Measurements from ENCODE around the gene DNAH8.

DNA sequence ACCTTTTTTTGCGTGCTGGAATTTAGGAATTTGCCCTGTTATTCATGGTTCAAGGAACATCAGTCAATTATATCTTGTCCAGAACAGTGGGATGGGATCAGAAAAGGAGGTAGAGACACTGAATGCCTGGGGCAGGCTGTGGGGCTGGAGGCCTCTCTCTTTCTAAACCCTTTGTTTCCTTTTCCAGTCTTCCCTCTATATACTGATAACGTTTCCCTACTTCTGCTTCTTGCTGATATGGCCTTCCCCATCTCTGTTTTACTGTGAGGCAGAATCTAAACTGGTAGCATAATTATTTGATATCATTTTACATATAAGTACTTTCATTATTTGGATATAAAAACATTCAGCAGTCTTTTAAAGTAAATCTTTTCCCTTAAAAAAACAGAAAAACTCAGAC, 67.5 kb downstream of the DNAH8 start:
- TF ChIP-seq, protein P1, sequence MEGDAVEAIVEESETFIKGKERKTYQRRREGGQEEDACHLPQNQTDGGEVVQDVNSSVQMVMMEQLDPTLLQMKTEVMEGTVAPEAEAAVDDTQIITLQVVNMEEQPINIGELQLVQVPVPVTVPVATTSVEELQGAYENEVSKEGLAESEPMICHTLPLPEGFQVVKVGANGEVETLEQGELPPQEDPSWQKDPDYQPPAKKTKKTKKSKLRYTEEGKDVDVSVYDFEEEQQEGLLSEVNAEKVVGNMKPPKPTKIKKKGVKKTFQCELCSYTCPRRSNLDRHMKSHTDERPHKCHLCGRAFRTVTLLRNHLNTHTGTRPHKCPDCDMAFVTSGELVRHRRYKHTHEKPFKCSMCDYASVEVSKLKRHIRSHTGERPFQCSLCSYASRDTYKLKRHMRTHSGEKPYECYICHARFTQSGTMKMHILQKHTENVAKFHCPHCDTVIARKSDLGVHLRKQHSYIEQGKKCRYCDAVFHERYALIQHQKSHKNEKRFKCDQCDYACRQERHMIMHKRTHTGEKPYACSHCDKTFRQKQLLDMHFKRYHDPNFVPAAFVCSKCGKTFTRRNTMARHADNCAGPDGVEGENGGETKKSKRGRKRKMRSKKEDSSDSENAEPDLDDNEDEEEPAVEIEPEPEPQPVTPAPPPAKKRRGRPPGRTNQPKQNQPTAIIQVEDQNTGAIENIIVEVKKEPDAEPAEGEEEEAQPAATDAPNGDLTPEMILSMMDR (IDR thresholded peaks at IDR 0.05): no peak
- TF ChIP-seq EP300 (IDR thresholded peaks at IDR 0.05; ENCODE audit: borderline replicate concordance in 1 of 2, low read depth in 1 of 2, low read length in 1 of 2): no peak
- TF ChIP-seq, protein P2, sequence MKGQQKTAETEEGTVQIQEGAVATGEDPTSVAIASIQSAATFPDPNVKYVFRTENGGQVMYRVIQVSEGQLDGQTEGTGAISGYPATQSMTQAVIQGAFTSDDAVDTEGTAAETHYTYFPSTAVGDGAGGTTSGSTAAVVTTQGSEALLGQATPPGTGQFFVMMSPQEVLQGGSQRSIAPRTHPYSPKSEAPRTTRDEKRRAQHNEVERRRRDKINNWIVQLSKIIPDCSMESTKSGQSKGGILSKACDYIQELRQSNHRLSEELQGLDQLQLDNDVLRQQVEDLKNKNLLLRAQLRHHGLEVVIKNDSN (IDR thresholded peaks at IDR 0.05; ENCODE audit: borderline replicate concordance, low read depth): no peak
- no peak for TF ChIP-seq RCOR1 (IDR thresholded peaks at IDR 0.05; ENCODE audit: low read length)
- TF ChIP-seq GABPA (IDR thresholded peaks at IDR 0.05; ENCODE audit: low read depth): no peak
- TF ChIP-seq MEF2A (IDR thresholded peaks at IDR 0.05; ENCODE audit: borderline replicate concordance, low read depth): no peak
- no peak for TF ChIP-seq FOSL2 (IDR thresholded peaks at IDR 0.05; ENCODE audit: borderline replicate concordance, low read depth)
- TF ChIP-seq SMC3 (IDR thresholded peaks at IDR 0.05; ENCODE audit: low read depth, low read length): no peak
- TF ChIP-seq, protein P3, sequence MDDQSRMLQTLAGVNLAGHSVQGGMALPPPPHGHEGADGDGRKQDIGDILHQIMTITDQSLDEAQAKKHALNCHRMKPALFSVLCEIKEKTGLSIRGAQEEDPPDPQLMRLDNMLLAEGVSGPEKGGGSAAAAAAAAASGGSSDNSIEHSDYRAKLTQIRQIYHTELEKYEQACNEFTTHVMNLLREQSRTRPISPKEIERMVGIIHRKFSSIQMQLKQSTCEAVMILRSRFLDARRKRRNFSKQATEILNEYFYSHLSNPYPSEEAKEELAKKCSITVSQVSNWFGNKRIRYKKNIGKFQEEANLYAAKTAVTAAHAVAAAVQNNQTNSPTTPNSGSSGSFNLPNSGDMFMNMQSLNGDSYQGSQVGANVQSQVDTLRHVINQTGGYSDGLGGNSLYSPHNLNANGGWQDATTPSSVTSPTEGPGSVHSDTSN (IDR thresholded peaks at IDR 0.05): no peak
- no peak for TF ChIP-seq TAF1 (IDR thresholded peaks at IDR 0.05; ENCODE audit: borderline replicate concordance, low read depth, low read length)
- no peak for TF ChIP-seq CHD2 (IDR thresholded peaks at IDR 0.05; ENCODE audit: low read length, partially characterized antibody)
